Endothelial cell of umbilical vein (primary cell): ENCODE measurements around the gene RBM27.

Source experiments
- POLR2A ChIP-seq: IDR thresholded peaks from 2 replicates; pipeline ENCODE4 v1.6.1; 2012; ENCODE audit warnings: low read depth, mild to moderate bottlenecking, control low read depth, low read length
- POLR2AphosphoS5 ChIP-seq: IDR thresholded peaks from 2 replicates; pipeline ENCODE4 v1.6.1; 2012; ENCODE audit warnings: low read depth, mild to moderate bottlenecking, control low read depth, low read length, moderate library complexity; ENCODE audit not compliant: insufficient read depth

DNA sequence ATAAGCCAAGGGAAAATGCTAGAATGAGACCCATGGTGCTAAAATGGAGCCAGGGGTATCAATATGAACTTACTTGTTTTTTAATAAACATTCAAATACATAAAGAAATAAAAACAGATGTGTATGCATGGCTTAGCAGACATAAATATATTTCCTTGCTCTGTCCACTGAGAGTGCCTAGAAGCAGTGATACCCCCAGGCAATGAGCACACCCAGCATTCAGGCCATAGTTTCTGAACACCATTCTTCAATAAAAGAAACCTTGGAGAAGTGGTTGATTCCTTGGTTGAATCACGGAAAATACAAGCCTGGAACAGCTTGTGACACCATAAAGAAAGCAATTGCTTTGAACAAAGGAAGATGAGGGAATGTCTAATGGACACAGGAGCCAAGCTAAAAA is 37.5 kb upstream of the RBM27 start:
- TF ChIP-seq POLR2A (no peak), POLR2AphosphoS5 (no peak)
